GM23338 (cell line): Measurements from ENCODE around the gene FBLIM1. TPM values are rescaled to one million over a fixed set of nuclear protein-coding genes. Genes with fewer than 3 reads are reported as not detected.

ENCODE experiments used
- polyA plus RNA-seq: library from polyadenylated mRNA; unstranded; fragments of >200 nt; fragmentation: Nextera tagmentation; extraction: Ambion mirVana; gene quantifications from 2 replicates; pipeline ENCODE4 v1.2.1, GENCODE V29; 2016
- total RNA-seq: library from RNA; depleted of rRNA; stranded (reverse); fragments of >200 nt; shearing (Covaris generic); gene quantifications from 2 replicates; pipeline ENCODE4 v1.2.3, GENCODE V29; 2014; rRNA removed

Gene FBLIM1
- total and polyA plus RNA-seq, 2 experiments from 2014 or later, result 41.7 to 81.7 TPM

Other genes starting within 250 kb of the FBLIM1 start
- gene CASP9, start 234.6 kb upstream of the FBLIM1 start, total RNA-seq, result 25.0 and 26.1 TPM in 2 replicates
- gene CASP9, start 234.6 kb upstream of the FBLIM1 start, polyA plus RNA-seq, result 7.7 and 9.2 TPM in 2 replicates
- gene DNAJC16, start 231.9 kb upstream of the FBLIM1 start, total RNA-seq, result 18.0 and 20.9 TPM in 2 replicates
- 6.3 and 7.2 TPM in 2 replicates for gene DNAJC16, start 231.9 kb upstream of the FBLIM1 start, polyA plus RNA-seq
- gene AGMAT, start 173.7 kb upstream of the FBLIM1 start, total RNA-seq, result 3.8 and 7.4 TPM in 2 replicates
- gene AGMAT, start 173.7 kb upstream of the FBLIM1 start, polyA plus RNA-seq, result 1.8 and 2.3 TPM in 2 replicates
- 34.8 and 43.3 TPM in 2 replicates for gene DDI2, start 141.3 kb upstream of the FBLIM1 start, total RNA-seq
- gene DDI2, start 141.3 kb upstream of the FBLIM1 start, polyA plus RNA-seq, result 6.7 and 8.0 TPM in 2 replicates
- 36.6 and 40.0 TPM in 2 replicates for gene PLEKHM2, start 74.5 kb upstream of the FBLIM1 start, total RNA-seq
- gene PLEKHM2, start 74.5 kb upstream of the FBLIM1 start, polyA plus RNA-seq, result 11.2 and 12.8 TPM in 2 replicates
- 0.27 and 3.5 TPM in 2 replicates for gene SLC25A34, start 22.5 kb upstream of the FBLIM1 start, total RNA-seq
- 0.11 and 0.16 TPM in 2 replicates for gene SLC25A34, start 22.5 kb upstream of the FBLIM1 start, polyA plus RNA-seq
- gene TMEM82, start 16.3 kb upstream of the FBLIM1 start, total RNA-seq, result not detected in 2 replicates
- gene TMEM82, start 16.3 kb upstream of the FBLIM1 start, polyA plus RNA-seq, result 0.42 TPM in 1 of 2 replicates, not detected in the other
- 2.3 and 3.9 TPM in 2 replicates for gene UQCRHL, start 48.9 kb downstream of the FBLIM1 start, total RNA-seq
- gene UQCRHL, start 48.9 kb downstream of the FBLIM1 start, polyA plus RNA-seq, result 3.0 and 3.6 TPM in 2 replicates
- gene SPEN, start 88.9 kb downstream of the FBLIM1 start, total RNA-seq, result 28.5 and 43.6 TPM in 2 replicates
- 11.4 and 14.9 TPM in 2 replicates for gene SPEN, start 88.9 kb downstream of the FBLIM1 start, polyA plus RNA-seq
- gene ZBTB17, start 217.3 kb downstream of the FBLIM1 start, total RNA-seq, result 21.6 and 26.6 TPM in 2 replicates
- gene ZBTB17, start 217.3 kb downstream of the FBLIM1 start, polyA plus RNA-seq, result 21.9 and 22.5 TPM in 2 replicates
- gene SRARP, start 245.4 kb downstream of the FBLIM1 start, total RNA-seq, result 0.43 TPM in 1 of 2 replicates, not detected in the other
- not detected in 2 replicates for gene SRARP, start 245.4 kb downstream of the FBLIM1 start, polyA plus RNA-seq